Stimulated activated CD4-positive, alpha-beta T cell treated with anti-CD3 and anti-CD28 coated beads, Interleukin-2, amount 100 ng/mL, for 4 hours (primary cell): ENCODE results near the gene TMEM141.
"Not testable (repeated sequence)": the region's sequence is repeated elsewhere in the genome, so short reads cannot be mapped to it uniquely, and the experiment has no call there.

Source experiments
- DNase-seq: peaks from one replicate; pipeline ENCODE4 v3.0.0-alpha.2; 2020; ENCODE audit warnings: low read depth

The TMEM141 gene

DNA sequence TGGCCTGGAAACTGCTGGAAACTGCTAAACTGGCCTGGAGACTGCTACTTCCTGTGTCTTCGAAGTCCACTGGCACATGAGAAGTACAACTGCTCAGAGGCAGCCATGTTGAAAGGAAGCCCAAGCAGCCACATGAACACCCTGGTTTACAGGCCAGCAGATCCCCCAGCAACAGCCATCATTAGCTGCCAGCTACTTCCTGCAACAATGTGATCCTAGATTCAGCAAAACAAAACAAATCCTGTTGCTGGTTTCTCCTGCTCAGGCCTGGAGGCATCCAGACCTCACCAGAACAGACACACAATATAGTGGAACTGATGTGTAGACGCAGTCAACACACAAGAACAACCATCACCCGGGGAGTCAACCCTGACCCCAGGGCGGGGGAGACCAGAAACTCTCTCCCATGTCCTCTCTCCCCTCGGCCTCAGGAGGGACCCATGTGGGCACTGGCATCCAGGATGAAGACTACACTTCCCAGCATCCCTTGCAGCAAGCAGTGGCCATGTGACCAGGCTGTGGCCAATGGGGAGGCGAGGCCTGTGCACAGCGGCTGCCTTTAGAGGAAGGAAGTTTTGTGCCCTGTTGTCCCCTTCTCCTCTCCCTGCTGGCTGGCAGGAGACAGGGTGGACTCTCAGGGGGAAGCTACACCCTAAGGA is 17.6 kb upstream of the TMEM141 start:
- no peak for DNase-seq

DNA sequence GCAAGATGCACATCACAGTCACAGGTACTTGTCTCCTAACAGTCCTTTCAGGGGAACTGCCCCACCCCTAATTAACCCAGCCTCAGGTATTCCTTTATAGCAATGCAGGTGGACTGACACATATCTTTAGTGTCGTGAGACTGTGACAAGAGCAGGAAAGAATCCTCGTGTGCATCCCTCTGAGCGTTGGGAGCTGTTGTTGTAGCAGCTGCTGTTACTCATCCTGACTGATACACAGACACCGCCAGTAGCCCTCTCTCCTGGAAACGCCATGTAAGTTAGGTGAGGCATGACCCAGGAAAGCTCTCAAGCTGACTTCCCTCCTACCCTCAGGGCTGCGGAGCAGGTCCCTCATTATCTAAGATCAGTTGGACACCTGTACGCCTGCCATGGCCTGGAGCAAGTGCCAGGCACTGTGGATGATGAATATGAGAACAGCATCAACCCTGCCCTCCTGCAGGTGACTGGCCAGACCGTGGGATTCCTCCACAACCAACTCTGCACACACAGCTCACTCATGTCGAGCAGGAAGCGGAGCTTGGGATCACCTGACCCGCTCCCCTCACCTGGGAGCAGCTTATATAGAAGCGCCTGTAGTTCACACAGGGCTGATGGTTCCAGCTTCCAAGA is 16.6 kb upstream of the TMEM141 start:
- no peak for DNase-seq

DNA sequence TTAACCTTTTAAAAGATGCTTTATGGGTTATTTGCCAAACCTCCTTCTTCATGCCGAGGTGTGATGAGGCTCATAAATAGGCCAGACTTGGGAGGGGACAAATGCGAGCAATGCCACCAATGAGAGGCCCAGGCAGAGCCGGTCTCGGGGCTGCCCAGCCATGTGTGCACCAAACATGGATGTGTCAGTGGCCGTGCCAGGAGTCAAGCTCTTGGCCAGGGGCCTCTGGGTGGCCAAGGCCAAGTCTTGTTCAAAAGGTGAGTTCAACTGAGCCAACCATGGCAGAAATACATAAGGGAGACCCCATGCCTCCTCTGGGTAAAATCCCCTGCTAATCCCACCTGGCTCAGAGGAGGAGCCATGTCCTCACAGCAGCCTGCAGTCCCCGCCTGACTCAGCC is 16.0 kb upstream of the TMEM141 start:
- no peak for DNase-seq

DNA sequence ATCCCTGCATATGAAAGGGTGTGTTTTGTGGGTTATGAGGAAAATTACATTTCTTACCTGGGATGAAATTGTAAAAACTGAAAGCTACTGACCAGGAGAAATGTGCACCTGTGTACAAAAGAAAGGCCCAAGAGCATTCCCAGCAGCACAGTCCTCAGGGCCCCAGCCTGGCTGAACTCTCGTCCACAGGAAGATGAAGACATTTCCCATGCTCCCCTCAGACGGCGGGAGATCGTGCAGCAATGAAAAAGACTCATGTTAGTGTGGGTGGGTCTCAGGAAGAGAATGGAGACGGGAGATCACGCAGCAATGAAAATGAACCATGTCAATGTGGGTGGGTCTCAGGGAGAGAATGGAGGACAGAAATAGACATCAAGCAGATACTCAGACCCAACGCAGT is 14.2 kb upstream of the TMEM141 start:
- no peak for DNase-seq

DNA sequence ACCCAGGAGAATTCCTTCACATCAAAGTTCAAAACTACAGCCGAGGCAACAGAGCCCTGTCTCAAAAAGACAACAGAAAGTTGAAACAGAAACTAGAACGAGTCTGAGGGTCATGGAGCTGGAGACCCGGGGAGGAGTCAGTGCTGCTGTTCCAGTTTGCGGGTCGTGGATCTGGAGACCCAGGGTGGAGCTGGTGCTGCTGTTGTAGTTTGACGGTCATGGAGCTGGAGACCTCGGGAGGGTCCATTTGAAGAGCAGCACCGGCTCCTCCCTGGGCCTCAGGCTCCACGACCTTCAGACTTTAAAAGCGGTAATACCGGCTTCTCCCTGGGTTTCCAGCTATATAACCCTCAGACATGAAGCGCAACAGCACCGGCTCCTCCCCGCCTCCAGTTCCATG is 13.8 kb upstream of the TMEM141 start:
- no peak for DNase-seq

DNA sequence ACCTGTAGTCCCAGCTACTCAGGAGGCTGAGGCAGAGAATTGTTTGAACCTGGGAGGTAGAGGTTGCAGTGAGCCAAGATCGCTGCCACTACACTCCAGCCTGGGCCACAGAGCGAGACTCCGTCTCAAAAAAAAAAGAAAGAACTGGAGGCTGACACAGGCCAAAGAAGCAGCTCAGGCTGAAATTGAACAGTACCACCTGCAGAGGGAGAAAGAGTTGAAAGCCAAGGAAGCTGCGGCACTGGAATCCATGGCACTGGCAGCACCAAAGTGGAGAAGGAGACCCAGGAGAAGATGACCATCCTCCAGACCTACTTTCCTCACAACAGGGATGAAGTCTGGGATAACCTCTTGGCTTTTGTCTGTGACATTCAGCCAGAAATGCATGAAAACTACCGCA is 11.3 kb upstream of the TMEM141 start:
- no peak for DNase-seq

DNA sequence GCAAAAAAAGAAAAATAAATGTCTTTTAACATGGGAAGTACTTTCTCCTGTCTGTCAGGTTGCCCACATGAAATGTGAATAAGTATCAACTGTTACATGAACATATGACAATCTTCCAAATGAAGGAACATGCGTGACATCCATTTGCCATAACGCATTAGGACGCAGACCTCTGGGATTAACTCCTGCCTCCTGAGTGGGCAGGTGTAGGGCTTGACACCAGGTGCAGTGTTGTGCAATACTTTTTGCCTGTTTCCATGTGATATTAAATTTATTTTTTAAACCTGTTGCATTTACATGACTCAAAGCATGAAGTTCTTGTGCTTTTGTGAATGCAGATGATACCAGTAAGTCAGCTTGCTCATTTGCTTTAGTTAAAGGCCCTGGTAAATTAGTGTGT is 8.7 kb upstream of the TMEM141 start:
- DNase-seq, result no peak

DNA sequence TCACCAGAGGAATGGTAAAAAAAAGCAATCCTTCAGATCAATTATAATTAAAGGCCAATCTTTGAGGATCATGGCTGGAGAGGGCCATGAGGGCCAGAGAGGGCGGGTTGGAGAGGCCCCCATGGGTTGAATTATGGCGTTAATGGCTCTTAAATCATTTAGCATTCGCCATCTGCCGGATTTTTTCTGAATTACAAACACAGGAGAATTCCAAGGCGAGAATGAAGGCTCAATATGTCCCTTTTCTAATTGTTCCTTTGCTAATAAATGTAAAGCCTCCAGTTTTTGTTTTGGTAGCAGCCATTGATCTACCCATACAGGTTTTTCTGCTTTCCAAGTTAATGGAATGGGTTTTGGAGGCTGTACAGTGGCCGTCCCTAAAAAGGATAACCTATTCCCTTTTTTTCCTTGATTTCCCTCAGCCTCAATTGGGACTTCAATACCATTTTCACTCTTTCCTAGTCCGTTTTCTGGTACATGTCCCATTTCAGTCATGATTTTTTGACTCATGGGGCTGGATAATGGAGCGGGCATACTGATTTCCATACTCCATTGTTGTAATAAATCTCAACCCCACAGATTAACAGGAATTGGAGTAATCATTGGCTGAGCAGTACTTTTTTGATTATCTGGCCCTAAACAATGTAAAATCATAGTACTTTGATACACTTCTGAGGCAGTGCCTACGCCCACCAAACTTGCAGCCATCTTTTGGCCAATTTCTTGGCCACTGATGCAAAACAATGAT is 6.7 kb upstream of the TMEM141 start:
- DNase-seq, result no peak

DNA sequence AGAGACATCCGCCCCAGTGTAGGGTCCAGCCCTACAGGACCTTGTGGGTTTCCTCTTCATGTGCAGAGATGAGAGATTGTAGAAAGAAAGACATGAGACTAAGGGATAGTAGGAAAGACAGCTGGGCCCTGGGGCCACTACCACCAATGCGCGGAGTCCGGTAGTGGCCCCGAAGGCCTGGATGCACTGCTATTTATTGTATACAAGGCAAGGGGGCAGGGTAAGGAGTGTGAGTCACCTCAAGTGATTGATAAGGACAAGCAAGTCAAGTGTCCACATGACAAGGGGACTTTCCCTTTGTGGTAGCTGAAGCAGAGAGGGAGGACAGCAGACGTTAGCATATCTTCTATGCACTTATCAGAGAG is 6.2 kb upstream of the TMEM141 start:
- DNase-seq, result no peak

DNA sequence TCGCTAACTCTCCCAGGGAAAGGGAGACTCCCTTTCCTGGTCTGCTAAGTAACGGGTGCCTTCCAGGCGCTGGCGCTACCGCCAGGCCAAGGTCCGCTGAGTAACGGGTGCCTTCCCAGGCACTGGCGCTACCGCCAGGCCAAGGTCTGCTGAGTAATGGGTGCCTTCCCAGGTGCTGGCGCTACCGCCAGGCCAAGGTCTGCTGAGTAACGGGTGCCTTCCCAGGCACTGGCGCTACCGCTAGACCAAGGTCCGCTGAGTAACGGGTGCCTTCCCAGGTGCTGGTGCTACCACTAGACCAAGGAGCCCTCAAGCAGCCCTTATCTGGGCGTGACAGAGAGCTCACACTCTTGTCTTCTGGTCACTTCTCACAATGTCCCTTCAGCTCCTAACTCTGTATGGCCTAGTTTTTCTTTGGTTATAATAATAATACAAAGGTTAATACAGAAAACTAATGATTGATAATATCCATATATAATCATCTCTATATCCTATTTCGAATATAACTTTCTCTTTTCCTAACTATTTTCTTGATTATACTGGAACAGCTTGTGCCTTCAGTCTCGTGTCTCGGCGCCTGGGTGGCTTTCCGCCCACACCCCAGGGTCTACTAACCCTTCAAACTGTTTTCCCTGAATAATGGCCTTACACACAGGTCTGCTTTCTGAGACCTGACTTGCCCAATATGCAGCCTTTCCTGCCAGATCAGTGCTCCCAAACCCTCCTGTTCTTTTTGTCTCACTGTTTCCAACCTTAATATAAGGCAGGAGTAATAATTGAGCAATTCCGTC is 5.4 kb upstream of the TMEM141 start:
- DNase-seq, result not testable (repeated sequence)

DNA sequence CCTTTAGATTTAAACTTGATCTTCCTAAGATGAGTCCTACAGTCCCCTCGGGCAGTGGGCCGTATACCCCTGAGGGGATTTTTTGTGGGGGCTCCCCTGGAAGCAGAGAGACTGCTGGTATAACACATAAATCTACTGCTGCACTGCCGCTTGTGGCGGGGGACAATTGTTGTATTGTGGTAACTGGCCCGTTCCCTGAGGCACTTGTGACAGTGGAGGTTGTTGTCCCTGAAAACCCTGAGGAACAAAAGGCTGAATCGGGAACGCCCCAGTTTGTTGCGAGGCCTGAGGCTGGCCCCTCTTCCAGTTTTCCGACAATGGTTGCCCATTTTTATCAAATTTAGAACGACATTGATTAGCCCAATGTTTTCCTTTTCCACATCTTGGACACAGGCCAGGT is 4.7 kb upstream of the TMEM141 start:
- DNase-seq, result no peak

DNA sequence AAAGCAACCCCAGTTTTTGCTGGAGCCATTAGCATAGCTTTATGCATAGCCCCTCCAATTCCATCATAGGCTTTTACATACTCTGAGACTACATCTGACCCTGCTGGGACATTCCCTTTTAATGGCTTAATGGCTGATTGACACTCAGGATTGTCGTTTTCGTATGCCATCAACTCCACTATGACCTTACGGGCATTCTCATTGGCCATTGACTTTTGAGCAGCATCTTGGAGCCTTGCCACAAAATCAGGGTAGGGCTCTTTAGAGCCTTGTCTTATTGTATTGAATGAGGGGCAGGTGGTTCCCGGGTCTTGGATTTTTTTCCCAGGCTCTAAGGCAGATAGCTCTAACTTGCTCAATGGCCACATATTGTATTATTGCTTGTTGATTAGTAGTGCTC is 4.2 kb upstream of the TMEM141 start:
- DNase-seq, result not testable (repeated sequence)

DNA sequence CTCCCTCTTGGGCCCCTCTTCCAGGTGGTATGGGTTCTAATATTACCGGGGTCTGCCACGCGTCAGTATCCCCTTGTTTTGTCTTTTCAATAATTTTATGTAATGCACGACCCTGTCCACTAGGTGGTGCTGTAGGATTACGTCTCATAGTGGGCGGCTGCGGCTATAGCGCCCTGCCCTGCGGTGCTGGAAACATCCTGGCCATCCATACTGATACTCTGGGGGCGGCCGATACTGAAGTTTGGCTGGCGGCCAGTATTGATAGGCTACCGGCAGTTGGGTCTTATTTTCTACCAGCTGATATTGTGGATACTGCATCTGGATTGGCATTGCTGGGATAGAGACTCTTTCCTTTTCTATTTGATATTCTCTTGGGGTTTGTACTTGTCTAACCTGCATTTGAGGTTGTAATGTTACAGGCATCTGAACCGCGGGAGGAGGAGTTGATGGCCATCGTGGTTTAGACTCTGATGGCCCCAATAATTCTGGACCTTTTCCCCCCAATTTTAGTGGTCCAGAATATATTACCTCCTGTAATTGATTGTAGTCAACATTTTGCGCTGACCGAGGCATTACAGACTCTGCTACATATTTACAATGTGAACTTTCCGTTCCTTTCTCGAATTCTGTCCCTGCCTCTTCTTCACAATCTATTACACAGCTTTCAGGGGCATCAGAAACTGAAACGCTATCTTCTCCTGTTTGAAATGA is 3.3 kb upstream of the TMEM141 start:
- peak; percentile 55 for DNase-seq

DNA sequence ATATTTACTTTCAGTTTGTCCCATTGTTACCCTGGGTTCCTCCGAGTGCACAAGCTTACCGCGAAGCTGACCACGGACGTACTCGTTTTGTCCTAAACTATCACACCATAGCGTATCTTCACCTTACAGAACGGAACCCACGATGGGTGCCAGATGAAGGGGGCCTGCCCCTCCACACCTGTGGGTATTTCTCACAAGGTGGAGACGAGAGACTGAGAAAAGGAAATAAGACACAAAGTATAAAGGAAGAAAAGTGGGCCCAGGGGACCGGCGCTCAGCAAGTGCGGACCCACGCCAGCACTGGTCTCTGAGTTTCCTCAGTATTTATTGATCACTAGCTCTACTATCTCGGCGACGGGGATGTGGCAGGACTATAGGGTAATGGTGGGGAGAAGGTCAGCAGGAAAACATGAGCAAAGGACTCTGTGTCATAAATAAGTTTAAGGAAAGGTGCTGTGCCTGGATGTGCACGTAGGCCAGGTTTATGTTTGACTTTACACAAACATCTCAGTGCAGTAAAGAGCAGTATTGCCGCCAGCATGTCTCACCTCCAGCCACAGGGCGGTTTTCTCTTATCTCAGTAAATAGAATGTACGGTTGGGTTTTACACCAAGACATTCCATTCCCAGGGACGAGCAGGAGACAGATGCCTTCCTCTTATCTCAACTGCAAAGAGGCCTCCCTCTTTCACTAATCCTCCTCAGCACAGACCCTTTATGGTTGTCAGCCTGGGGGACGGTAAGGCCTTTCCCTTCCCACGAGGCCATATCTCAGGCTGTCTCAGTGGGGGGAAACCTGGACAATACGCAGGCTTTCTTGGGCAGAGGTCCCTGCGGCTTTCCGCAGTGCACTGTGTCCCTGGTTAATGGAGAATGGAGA is 2.3 kb upstream of the TMEM141 start:
- DNase-seq, result not testable (repeated sequence)

DNA sequence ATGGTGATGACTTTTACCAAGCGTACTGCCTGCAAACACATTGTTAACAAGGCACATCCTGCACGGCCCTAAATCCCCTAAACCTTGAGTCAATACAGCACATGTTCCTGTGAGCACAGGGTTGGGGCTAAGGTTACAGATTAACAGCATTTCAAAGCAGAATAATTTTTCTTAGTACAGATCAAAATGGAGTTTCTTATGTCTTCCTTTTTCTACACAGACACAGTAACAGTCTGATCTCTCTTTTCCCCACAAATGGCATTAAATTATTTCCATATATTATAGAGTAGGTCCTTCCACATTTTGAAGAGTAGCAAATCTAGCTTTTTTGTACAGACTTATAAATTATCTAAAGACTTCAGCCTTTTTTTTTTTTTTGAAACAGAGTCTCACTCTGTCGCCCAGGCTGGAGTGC is 1.6 kb upstream of the TMEM141 start:
- DNase-seq, result no peak

DNA sequence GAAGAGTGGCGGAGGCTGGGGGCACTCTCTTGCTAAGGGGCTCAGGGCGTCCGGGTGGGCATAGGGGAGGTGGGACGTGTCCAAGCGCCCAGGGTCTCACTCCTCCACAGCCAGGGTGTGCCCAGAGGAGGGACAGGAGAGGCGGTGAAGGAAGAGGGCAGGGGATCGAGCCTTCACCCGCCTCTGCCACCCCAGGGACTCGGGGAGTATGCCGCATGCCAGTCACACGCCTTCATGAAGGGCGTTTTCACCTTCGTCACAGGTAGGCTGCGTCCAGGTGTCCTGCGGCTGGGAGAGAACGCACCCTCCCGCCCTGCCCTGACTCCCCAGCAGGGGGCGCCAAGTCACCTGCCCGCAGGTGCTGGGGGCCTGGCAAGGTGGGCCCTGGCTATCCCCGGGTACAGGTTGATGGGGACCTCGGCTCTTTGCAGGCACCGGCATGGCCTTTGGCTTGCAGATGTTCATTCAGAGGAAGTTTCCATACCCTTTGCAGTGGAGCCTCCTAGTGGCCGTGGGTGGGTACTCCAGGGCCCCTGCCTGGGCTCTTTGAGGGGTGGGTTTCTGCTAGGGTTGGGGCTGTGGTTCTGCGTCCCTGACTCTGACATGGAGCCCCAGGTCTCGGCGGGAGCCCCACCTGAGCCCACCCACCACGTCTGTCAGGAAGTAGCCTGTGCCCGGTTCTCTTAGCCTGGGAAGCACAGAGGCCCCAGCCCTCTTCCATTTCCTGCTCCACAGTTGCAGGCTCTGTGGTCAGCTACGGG is 552 bp downstream of the TMEM141 start:
- DNase-seq, result peak; percentile 52

DNA sequence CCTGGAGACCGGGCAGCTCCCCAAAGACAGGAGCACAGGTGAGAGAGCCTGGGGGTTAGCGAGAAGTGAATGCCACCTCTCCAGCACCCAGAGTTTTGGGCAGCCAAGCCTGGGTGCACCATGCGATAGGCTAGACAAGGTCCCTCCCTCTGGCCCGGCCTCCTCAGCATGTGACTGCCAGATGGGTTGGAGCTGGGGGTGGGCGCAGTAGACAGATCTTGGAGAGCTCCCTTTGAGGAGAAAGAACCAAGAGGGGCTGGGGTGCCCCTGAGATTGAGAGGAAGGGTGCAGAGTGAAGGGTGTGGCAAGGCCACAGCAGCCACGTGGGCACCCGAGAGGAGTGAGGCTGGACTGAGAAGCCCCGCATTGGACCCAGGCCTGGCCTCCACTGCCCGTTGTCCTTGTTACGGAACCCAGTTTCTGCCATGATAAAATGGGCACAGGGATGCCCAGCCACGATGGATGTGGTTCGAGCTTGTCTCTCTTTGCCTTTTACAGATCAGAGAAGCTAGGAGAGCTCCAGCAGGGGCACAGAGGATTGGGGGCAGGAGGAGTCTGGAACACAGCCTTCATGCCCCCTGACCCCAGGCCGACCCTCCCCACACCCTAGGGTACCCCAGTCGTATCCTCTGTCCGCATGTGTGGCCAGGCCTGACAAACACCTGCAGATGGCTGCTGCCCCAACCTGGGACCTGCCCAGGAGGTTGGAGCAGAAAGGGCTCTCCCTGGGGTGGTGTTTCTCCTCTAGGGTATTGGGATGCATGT is 1.4 kb downstream of the TMEM141 start:
- DNase-seq, result no peak

DNA sequence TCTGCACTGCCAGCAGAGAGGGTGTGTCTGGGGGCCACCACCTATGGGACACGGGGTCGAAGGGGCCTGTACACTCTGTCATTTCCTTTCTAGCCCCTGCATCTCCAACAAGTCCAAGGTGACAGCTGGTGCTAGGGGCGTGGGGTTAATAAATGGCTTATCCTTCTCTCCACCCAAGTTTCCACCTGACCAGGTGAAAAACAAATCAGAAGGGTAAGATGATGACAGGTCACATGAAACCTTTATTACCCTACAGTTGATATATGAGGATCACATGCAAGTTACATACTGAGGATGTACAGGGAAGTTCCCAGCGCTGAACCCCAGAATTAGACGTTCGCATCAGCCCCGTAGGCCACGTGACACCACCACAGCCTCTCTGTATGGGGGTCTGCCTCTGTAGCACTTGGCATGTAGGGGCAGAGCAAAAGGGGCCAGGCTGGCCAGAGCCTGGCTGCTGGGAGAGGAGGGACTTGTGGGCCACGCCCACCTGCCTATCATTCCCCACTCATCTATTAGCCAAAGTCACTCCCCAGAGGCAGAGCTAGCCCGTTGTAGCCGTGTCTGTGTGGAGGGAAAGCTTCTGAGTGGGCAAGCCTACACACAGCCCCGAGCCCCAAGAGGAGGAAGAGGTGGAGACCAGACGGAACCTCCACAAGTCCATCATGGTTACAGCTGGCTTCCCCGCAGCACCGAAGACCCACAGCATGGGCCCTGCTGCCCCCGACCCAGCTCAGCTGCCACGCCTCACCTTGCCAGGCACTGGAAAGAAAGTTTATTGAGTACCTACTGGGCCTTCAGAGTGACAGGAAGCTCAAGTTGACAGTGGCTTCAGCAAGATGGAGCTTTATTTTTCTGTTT is 2.2 kb downstream of the TMEM141 start:
- no peak for DNase-seq
